Epithelial cell of proximal tubule (primary cell): ENCODE measurements around the gene SHISA7. TPM values are rescaled to one million over a fixed set of nuclear protein-coding genes. Genes with fewer than 3 reads are reported as not detected.
A peak's percentile ranks its signal among the peaks of the same experiment; 100 is the strongest.

ENCODE experiments used
- DNase-seq: peaks from one replicate; pipeline ENCODE4 v3.0.0-alpha.2; 2011; ENCODE audit warnings: low read depth
- H3K4me3 ChIP-seq: 2 replicates; pipeline ENCODE4 v1.5.1; 2011; ENCODE audit warnings: low read depth, mild to moderate bottlenecking, low read length
- total RNA-seq: library from RNA; depleted of rRNA; stranded (reverse); fragments of >200 nt; gene quantifications from 2 replicates; pipeline ENCODE4 v1.2.3, GENCODE V29; 2015
- TF ChIP-seq, protein P1 (sequence below): conservative IDR thresholded peaks from 2 replicates; pipeline ENCODE4 v1.5.1; 2012; ENCODE audit warnings: low read depth, mild to moderate bottlenecking, low read length

The SHISA7 gene
- total RNA-seq, 1 donor from 2014 or later = 0.17 TPM

DNA sequence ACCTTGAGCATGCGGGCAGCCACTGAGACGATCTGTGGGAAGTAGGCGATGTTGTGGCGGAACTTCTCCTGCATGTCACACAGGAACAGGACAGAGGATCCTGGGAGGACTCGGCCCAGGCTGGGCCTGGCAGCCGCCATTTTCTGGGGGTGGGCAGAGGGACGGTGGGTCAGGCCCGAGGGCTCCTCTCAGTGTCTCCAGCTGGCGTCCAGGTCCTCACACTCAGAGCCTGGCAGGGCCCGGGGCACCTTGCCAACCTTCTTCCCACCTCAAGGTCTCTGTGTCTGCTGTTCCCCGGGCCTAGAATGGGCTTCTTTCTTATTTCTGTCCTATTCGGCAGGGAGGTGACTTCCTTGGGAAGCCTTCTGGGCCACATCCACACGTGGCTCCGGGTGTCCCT is 13.2 kb upstream of the SHISA7 start:
- H3K4me3 ChIP-seq = no peak overlapping the region
- TF ChIP-seq, protein P1, sequence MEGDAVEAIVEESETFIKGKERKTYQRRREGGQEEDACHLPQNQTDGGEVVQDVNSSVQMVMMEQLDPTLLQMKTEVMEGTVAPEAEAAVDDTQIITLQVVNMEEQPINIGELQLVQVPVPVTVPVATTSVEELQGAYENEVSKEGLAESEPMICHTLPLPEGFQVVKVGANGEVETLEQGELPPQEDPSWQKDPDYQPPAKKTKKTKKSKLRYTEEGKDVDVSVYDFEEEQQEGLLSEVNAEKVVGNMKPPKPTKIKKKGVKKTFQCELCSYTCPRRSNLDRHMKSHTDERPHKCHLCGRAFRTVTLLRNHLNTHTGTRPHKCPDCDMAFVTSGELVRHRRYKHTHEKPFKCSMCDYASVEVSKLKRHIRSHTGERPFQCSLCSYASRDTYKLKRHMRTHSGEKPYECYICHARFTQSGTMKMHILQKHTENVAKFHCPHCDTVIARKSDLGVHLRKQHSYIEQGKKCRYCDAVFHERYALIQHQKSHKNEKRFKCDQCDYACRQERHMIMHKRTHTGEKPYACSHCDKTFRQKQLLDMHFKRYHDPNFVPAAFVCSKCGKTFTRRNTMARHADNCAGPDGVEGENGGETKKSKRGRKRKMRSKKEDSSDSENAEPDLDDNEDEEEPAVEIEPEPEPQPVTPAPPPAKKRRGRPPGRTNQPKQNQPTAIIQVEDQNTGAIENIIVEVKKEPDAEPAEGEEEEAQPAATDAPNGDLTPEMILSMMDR = no peak
- DNase-seq = no peak

DNA sequence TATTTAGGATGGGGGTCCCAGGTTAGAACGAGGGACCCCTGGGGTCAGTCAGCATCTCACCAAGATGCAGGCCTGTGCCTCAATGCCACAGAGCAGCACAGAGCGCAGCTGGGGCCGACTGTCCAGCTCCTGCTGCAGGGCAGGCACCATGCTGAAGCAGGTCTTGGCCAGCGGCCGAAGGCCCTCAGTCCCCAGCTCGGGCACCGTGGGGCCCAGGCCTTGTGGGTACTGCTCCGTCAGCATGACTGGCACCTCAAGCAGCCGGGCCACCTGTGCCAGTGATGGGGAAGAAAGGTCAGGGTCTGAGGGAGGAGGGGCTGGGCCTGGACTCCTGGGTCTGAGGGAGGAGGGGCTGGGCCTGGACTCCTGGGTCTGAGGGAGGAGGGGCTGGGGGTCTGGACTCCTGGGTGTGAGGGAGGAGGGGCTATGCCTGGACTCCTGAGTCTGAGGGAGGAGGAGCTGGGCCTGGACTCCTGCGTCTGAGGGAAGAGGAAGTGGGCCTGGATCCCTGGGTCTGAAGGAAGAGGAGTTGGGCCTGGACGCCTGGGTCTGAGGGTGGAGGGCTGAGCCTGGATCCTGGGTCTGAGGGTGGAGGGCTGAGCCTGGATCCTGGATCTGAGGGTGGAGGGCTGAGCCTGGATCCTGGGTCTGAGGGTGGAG is 12.6 kb upstream of the SHISA7 start:
- no peak overlapping the region for H3K4me3 ChIP-seq
- no peak for DNase-seq
- TF ChIP-seq, protein P1 = no peak

DNA sequence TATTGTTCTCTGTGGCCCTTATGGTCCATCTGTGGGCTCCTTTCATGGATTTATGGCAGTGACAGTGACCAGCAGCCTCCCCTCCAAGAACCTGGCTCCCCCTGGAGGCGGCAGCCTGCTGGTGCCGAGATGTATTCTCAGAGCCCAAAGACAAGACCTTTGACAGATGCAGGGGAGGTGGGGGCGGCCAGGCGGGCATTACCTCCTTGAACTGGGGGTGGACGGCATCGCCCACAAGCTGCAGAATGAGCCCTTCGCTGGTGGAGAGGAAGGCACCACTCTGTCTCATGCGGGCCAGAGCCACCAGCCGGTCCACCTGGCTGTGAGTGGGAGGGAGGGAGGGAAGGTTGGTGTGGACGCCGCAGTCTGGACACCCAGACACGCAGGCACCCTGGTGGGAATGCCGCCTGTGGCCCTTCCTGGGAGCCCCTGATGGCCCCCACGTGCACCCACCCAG is 11.7 kb upstream of the SHISA7 start:
- H3K4me3 ChIP-seq = no peak overlapping the region
- DNase-seq = no peak
- TF ChIP-seq, protein P1 = peak; percentile 79

DNA sequence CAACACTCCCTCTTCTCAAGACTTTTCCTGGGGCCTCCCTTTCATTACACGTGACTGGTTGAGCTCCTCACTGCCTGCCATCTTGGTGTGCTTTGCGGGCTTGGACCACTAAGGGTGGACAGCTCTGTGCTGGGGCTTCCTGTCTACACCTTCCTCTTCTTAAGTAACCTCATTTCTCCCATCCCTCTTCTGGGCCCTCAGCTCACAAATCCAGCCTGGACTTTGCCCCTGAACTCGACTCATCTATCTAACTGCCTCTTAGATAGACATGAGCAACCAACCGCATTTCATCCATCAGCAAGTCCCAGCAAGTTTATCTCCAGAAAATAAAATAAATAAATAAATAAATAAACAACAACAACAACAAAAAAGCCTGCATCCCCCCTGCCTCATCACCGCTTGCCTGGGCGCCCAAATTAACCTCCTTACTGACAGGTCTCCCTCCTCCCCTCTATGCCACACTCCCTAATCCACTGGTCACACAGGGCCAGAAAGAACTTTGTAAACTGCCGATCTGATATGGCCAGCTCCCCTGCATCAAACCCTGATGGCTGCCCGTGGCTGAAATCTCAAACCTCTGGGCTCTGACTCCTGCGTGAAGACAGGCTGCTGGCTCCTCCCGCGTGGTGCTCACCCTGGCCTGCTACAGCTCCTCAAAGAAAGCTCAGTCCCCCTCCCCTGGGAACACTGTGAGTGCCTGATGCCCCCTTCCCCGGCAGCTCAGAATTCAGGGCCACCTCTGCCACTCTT is 10.6 kb upstream of the SHISA7 start:
- TF ChIP-seq, protein P1 = no peak
- no peak overlapping the region for H3K4me3 ChIP-seq
- no peak for DNase-seq

DNA sequence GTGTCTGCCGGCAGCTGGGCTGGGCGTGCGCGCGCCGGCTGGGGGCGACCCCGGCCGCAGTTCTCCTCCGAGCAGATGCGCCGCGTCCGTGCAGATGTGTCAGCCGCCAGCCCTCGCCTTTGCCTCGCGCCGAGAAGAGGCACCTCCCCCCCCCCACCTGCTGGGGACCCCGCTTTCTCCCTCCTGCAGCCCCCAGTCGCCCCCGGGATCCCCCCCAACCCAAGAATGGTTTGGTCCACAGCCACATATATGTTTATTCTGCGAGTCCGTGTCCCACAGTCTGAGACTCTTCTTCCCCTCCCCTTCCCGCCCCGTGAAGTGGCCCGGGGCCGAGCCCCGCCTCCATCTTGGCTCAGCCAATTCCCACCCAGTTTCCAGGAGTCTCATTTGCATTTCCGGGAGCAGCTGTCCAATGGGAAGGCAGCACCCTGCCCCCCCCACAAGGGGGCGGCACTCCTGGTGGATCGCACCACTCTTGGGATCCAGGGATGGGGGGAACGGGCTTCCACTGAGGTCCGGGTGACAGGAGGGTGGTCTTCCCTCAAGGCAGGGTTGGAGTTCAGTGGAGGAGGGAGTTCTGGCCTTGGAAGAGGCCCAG is 9.7 kb upstream of the SHISA7 start:
- TF ChIP-seq, protein P1 = no peak
- no peak overlapping the region for H3K4me3 ChIP-seq
- no peak for DNase-seq

DNA sequence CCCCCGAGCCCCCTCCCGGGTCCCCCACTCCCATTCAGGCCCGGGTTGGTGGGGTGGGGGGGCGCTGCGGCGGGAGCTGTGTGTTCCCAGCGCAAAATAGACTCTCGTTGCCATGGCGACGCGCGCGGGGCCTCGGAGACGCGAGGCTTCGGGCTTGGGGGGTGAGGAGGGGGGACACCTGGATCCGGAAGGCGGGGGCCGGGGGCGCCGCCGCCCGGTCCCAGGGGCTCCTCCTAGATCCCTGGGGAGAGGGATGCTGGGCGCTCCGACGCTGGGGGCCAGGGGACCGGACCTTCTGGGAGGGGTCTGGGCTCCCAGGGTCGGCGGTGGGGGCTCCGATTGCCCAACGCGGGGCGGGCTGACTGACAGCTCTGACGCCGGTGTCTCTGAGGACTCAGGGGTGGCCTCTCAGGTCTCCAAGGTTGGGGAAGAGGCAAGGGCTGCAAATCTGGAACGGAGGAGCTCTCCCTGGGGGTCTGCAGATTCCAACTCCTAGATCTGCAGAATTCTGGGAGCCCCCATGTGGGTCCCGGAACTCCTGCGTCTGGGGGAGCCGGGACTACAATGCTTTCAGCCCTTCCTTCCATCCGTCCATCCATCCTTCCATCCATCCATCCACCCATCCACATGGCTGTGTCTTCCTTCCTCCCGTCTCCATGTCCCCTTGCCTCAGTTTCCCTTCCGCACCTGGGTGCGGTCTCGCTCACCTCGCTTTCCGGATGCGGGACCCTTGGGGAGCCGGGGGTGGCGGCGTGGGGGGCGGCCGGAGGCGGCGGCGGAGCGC is 9.1 kb upstream of the SHISA7 start:
- TF ChIP-seq, protein P1 = no peak
- no peak for DNase-seq
- H3K4me3 ChIP-seq = no peak overlapping the region
